Breast epithelium (tissue), 4 donors: ENCODE measurements around the gene RABGAP1L. TPM values are rescaled to one million over a fixed set of nuclear protein-coding genes. Genes with fewer than 3 reads are reported as not detected.
"Not testable (repeated sequence)": the region's sequence is repeated elsewhere in the genome, so short reads cannot be mapped to it uniquely, and the experiment has no call there.

Experiments
- DNase-seq, 2 donors: peaks; one replicate each; pipeline ENCODE4 v3.0.0-alpha.2; 2019; ENCODE audit warnings: low spot score in 2 of 2
- H3K27ac ChIP-seq, 2 donors: fragments of 200-600 bp; sonication (generic) in 1 of 2; one replicate each; pipeline ENCODE4 v1.5.1; 2016 to 2019; ENCODE audit warnings: mild to moderate bottlenecking in 1 of 2
- H3K27me3 ChIP-seq, 2 donors: fragments of 200-600 bp; sonication (generic) in 1 of 2; one replicate each; pipeline versions ENCODE4 v1.5.1 to v1.6.0; 2017 to 2019; ENCODE audit warnings: control low read depth in 1 of 2, mild to moderate bottlenecking in 1 of 2
- H3K36me3 ChIP-seq: fragments of 200-600 bp; one replicate; pipeline ENCODE4 v1.5.1; 2019
- H3K4me1 ChIP-seq, 2 donors: fragments of 200-600 bp; sonication (generic); one replicate each; pipeline ENCODE4 v1.5.1; 2016 to 2019; ENCODE audit warnings: control low read depth in 1 of 2
- H3K4me3 ChIP-seq, 3 donors: fragments of 200-600 bp; sonication (generic); 1 replicate in 2 of 3; 2 replicates in 1 of 3; pipeline ENCODE4 v1.5.1; 2016 to 2019; ENCODE audit warnings: mild to moderate bottlenecking in 3 of 3, moderate library complexity in 2 of 3
- H3K9me3 ChIP-seq, 2 donors: fragments of 200-600 bp; sonication (generic) in 1 of 2; one replicate each; pipeline ENCODE4 v1.5.1; 2016 to 2019; ENCODE audit warnings: control low read depth in 1 of 2
- POLR2A ChIP-seq: fragments of 450-650 bp; IDR thresholded peaks from one replicate; pipeline ENCODE4 v1.6.1; 2016; ENCODE audit warnings: antibody characterized with exemption, mild to moderate bottlenecking, moderate library complexity
- POLR2AphosphoS5 ChIP-seq, 3 donors: sonication (generic); formaldehyde crosslinking; IDR thresholded peaks; one replicate each; pipeline ENCODE4 v1.6.1; 2017; ENCODE audit warnings: antibody characterized with exemption in 3 of 3
- intact Hi-C: fragments of 100-400 bp; cut with DNase I; formaldehyde crosslinking; loops from one replicate; pipeline ENCODE4 v1.15.1; 2023; ENCODE audit warnings: low total_unique reads
- total RNA-seq, 3 donors: library from RNA; depleted of rRNA; stranded (reverse); fragments of >200 nt; gene quantifications; one replicate each; pipeline ENCODE4 v1.1.0, GENCODE V29; 2016
- TF ChIP-seq, protein P1 (sequence below), 3 donors: fragments of 450-650 bp; IDR thresholded peaks; one replicate each; pipeline ENCODE4 v1.5.1; 2016 to 2017; ENCODE audit warnings: antibody characterized with exemption in 3 of 3, mild to moderate bottlenecking in 3 of 3, moderate library complexity in 3 of 3

The RABGAP1L gene
- total RNA-seq, 3 donors from 2014 or later: 41.3 to 83.7 (median 49.5) TPM

DNA sequence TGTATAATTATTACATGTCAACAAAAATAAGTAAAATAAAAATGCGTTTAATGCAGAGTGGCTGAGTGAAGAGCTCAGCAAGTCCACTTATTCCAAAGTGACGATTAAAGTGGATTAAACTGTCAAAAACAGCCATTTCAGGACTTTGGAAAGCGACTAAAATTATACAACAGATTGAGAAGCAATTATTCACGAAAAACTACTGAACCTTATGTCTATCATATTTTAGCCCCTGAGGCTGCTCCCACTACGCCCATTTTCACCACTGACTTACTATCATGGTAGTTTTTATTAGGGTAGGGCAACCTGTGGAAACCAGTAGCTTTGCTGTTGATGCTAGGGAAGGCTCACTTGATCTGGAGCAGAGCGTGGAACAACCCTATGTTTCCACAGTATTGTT is 174.1 kb downstream of the RABGAP1L start:
- no peak overlapping the region for H3K4me3 ChIP-seq
- H3K4me1 ChIP-seq: no peaks in the 10 kb centered on the region
- DNase-seq: no peak
- no peaks in the 10 kb centered on the region for H3K9me3 ChIP-seq
- intact Hi-C loops: no loop called here
- H3K36me3 ChIP-seq: no peaks in the 10 kb centered on the region
- H3K27ac ChIP-seq: no peak overlapping the region
- TF ChIP-seq, protein P1, sequence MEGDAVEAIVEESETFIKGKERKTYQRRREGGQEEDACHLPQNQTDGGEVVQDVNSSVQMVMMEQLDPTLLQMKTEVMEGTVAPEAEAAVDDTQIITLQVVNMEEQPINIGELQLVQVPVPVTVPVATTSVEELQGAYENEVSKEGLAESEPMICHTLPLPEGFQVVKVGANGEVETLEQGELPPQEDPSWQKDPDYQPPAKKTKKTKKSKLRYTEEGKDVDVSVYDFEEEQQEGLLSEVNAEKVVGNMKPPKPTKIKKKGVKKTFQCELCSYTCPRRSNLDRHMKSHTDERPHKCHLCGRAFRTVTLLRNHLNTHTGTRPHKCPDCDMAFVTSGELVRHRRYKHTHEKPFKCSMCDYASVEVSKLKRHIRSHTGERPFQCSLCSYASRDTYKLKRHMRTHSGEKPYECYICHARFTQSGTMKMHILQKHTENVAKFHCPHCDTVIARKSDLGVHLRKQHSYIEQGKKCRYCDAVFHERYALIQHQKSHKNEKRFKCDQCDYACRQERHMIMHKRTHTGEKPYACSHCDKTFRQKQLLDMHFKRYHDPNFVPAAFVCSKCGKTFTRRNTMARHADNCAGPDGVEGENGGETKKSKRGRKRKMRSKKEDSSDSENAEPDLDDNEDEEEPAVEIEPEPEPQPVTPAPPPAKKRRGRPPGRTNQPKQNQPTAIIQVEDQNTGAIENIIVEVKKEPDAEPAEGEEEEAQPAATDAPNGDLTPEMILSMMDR (IDR thresholded peaks at IDR 0.05): no peak
- TF ChIP-seq POLR2A (no peak), POLR2AphosphoS5 (IDR thresholded peaks at IDR 0.05) (no peak)
- H3K27me3 ChIP-seq: no peaks in the 10 kb centered on the region

GRCh38 chr1:174337000-174337681 is 177.8 kb downstream of the RABGAP1L start:
- Histone ChIP-seq H3K27me3 (no peaks in the 10 kb centered on the region), H3K27ac (no peak overlapping the region), H3K4me3 (no peak overlapping the region), H3K9me3 (peaks cover 0 to 8% of the 10 kb centered on the region in 2 donors), H3K4me1 (no peaks in the 10 kb centered on the region), H3K36me3 (no peaks in the 10 kb centered on the region)
- no peak for DNase-seq
- intact Hi-C loops: no loop called here
- no peak for TF ChIP-seq POLR2AphosphoS5 (IDR thresholded peaks at IDR 0.05)
- TF ChIP-seq, protein P1 (IDR thresholded peaks at IDR 0.05): no peak
- TF ChIP-seq POLR2A: no peak

- H3K4me3 ChIP-seq, H3K36me3 ChIP-seq, DNase-seq, H3K9me3 ChIP-seq, H3K27me3 ChIP-seq, H3K4me1 ChIP-seq, intact Hi-C loops, H3K27ac ChIP-seq: not testable (repeated sequence)
Measured at GRCh38 chr1:174340404-174340803, 181.1 kb downstream of the RABGAP1L start.

DNA sequence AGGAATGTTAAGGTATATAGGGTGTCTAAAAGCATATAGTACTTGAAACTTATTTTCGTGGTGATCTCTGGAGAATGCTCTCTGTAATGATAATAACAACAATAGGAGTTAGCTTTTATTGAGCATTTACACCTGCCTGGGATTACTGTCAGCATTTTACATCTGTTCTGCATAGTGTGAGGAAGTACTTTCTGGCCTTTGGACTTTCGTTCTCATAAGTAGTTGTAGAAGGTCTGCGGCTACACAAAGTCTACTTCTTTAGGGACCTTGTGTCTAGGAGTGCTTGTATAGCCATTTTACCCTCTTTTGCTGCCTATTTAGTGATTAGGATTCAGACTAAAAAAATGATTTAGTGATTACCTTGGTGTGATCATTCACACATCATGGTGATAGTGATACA is 184.8 kb downstream of the RABGAP1L start:
- DNase-seq: no peak
- TF ChIP-seq, protein P1 (IDR thresholded peaks at IDR 0.05): no peak
- TF ChIP-seq POLR2A: no peak
- no peak for TF ChIP-seq POLR2AphosphoS5 (IDR thresholded peaks at IDR 0.05)
- Histone ChIP-seq H3K36me3 (no peaks in the 10 kb centered on the region), H3K27me3 (no peaks in the 10 kb centered on the region), H3K4me1 (no peaks in the 10 kb centered on the region), H3K27ac (no peak overlapping the region), H3K4me3 (no peak overlapping the region), H3K9me3 (peaks cover 0 to 8% of the 10 kb centered on the region in 2 donors)
- intact Hi-C loops: no loop called here

GRCh38 chr1:174352117-174352516 is 192.8 kb downstream of the RABGAP1L start:
- TF ChIP-seq POLR2AphosphoS5 (IDR thresholded peaks at IDR 0.05) (no peak), POLR2A (no peak)
- TF ChIP-seq, protein P1 (IDR thresholded peaks at IDR 0.05): no peak
- no peaks in the 10 kb centered on the region for H3K9me3 ChIP-seq
- no peaks in the 10 kb centered on the region for H3K4me1 ChIP-seq
- no peak overlapping the region for H3K4me3 ChIP-seq
- intact Hi-C loops: no loop called here
- no peaks in the 10 kb centered on the region for H3K27me3 ChIP-seq
- no peaks in the 10 kb centered on the region for H3K36me3 ChIP-seq
- no peak overlapping the region for H3K27ac ChIP-seq
- DNase-seq: no peak
